NCI-H1694 (cell line): ENCODE data around the gene SEMA3E.
"Not testable (repeated sequence)": the region's sequence is repeated elsewhere in the genome, so short reads cannot be mapped to it uniquely, and the experiment has no call there.

Experiments used
- DNase-seq: peaks from one replicate; lab custom pipeline; 2025; lab: John Stamatoyannopoulos, UW

SEMA3E gene

DNA sequence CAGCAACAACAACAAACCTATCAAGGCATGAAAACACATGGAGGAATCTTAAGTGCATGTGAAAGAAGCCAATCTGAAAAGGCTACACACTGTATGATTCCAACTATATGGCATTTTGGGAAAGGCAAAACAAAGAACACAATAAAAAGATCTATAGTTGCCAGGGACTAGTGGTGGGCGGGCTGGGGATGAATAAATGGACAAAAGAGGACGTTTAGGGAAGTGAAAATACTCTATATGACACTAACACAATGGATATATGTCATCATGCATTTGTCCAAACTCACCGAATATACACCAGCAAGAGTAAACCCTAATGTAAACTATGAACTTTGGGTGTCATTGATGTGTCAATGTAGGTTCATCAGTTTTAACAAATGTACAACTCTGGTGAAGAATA, 89.1 kb downstream of the SEMA3E start:
- DNase-seq = no peak

DNA sequence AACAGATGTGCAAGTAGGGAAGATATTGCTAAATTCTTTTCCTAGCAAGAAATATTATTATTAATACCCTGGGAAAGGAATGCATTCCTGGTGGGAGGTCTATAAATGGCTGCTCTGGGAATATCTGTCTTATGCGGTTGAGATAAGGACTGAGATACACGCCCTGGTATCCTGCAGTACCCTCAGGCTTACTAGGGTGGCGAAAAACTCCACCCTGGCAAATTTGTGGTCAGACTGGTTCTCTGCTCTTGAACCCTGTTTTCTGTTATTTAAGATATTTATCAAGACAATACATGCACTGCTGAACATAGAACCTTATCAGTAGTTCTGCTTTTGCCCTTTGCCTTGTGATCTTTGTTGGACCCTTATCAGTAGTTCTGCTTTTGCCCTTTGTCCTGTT, 96.4 kb downstream of the SEMA3E start:
- DNase-seq = not testable (repeated sequence)

DNA sequence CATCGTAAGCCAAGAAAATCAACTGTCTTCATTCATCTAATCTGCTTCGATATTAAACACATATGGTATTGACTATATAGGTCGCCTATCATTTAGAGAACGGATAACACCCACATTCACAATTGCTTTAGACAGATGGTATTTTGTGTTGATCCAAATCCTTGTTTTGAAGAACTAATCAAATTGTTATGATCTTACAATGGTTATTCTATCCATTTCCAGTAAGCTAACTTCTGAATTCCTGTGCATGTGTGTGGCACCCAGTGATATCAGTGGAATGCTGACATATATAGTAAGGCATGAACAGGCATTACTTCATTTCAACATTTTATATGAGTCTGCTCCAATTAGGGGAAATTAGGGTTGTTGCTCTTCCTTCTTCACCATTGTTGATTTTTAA, 98.8 kb downstream of the SEMA3E start:
- DNase-seq = no peak

DNA sequence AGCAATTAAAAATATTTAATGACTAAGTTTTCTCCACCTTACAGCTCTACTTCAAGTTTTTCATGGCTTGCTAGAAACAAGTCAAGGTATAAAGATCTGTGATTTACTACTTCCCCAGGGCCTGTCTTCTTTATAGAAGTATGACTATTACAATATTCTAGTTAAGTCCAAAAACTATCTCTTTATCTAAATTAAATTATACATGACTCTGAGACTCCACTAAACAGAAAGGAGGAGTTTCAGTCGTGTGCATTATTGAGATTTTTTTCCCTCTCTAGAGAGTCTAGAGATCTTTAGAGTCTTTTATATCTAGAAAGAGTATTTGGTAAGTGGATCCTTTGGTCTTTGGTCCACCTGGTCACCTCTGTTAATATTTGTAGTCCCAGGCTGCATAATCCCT, 100.7 kb downstream of the SEMA3E start:
- no peak for DNase-seq

DNA sequence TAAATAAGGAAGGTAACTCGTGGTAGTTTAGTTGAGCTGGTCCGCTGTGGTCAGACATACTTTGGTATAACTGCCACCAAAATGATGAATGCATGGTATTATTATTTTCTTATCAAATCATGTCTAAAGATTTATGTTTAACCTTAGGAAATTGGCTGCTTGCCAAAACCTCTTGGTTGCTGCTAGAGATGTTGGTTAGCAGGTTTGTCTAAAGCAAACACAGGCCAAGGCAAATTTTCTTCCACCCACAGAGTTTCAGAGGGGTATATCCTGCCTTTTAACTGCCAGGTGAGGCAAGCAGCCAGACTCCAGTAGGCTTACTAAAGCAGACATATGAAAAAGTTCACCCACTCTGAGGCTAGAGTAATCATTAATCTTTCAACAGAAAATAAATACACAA, 101.4 kb downstream of the SEMA3E start:
- DNase-seq = no peak

DNA sequence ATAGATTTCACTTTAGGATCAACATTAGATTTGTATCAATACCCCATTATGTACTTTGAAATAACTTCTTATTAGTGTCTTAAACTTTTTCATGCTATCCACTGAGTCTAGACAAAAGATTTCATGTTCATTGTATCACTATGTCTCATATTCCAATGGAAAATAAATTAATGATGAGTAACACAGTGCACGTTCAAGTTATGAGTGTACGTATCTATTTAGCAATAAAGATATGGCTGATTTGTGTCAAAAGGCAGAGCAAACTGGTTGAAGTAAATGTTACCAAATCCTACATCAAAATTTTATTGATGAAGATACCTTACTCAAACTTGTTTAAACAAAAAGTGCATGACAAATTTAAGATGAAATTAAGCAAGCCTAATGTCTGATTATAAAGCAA, 102.4 kb downstream of the SEMA3E start:
- no peak for DNase-seq

DNA sequence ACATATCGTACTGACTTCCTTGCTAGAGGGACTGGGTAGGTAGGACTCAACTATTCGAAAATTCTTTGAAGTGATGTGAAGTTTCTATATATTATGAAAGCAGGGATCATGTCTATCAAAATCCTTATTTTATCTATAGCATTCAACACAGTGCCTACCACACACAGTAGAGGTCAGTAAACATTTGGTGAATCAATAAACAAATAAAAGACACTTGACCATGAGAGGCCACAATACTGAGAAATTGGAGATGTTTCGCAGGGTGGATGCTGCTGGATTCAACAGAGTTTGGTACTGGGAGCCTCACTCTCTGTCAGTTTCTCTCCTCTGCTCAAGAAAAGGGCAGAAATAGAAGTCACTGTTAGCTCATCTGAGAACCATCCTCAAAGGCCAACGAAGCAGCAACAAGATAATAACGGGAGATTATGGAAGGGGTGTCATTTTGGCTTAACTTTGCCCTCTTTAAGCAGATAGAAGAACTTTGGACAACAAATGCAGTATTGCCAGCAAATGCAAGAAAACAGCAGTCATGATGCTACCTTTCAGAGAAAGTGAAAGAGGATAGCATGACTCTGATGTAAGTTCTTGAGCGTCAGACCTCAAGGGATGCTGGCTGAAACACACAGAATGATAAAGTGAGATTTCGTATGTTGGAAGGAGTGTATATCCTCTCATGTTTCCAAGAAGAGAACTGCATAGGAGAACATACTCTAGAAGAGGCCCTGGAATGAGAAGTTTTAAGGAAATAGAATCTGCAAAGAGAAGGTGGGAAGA, 107.6 kb downstream of the SEMA3E start:
- no peak for DNase-seq

DNA sequence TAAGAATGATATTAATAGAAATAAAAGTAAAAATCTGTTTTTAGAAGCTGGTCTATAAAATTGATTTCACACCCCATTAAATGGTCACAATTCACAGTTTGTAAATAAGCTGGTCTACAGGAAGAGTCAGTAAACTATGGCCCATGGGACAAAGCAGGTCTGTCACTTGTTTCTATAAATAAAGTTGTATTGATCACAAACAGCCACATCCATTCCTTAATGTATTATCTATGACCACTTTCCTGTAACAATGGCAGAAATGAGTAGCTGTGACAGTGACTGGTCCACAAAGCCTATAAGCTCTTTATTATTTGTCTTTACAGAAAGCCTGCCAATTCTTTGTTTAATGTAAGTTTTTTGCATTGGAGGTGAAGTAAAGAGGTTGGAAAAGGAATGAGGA, 114.5 kb downstream of the SEMA3E start:
- DNase-seq = no peak

DNA sequence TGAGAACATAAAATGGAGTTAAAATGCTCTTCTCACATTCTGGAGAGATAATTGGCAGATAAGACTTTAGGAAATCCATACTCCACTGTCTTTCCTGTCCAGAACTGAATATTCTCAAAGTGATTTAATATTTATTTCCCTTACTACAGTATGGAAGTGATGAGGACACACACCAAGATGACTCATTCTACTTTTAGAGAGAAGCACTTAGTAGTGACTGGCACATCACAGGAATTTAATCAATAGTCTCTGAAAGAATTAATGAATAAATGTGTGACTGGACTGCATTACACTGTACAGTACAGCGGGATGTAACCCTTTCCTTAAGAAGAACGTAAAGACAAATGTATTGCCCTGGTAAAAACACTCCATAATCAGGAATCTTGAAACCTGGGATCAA, 116.7 kb downstream of the SEMA3E start:
- DNase-seq = no peak

DNA sequence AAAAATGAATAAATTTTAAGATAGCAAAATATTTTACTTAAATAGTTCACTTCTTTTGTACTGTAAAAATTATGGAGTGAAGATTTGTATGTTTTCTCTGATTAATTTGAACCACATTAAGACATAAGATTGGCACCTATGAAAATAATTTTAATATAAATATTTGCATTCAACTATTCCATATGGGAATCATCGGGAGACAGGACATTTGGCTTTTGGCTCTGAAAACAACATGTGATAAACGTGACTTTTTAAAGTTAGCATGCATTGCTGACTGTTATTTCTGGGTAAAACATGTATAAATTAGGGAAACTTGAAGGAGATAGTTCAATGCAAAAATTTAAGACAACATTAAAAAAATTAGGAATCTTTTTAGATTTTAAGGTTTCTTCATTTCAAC, 117.2 kb downstream of the SEMA3E start:
- DNase-seq = no peak

DNA sequence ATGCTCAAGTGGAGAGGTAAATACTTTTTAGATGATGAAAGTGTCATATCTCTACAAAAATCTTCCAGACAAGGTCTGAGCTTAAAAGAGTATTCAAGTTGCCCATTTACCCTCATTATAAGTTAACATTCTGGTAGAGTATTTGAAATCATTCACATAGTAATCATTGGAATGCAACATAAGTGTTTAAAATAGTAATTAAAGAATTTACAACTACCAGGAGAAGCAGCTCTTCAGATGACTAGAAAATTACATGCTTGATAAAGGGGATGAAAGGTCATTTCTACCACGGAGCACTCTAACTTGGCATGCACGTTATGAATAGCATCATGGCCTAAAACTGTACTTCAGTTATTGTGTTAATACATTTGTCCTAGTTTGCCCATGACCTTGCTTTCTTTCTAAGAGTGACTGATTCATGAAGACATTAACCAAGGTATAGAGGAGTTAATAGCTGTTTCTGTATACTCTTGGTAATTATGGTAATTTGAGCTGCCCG, 120.0 kb downstream of the SEMA3E start:
- no peak for DNase-seq

DNA sequence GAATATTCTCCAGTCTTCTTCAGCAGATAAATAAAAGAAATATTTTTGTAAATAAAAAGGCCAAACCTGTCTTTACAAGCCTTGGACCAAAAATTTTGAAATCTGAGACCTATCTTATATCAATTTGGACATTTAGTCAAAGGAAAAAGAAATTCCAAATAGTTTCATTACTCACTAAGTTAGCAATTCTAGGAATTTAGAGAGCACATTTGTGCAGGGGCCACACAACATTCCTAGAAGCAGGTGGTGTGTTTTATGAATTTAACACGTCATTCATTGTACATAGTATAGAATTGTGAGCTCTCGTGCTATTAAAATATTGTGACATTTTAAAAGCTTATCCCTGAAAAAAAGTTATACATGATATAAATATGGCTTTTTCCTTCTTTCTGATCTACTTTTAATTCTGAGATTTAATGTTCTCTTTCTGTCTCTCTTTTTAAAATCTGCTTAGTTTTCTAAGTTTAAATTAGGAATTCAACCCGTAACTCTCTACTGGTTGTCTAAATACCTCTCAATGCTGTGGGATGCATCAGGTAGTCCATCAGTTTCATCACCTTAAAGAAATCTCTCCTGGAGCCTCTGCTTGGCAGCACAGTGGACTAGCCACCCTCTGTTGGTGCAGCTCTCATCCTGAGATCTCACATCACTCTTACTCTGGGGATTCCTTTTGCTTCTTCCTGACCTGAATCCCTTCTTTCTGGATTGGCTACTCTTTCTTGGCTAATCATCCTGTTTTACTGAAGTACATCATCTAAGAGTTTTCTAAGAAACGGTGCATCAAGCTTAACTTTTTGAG, 124.5 kb downstream of the SEMA3E start:
- DNase-seq = no peak

DNA sequence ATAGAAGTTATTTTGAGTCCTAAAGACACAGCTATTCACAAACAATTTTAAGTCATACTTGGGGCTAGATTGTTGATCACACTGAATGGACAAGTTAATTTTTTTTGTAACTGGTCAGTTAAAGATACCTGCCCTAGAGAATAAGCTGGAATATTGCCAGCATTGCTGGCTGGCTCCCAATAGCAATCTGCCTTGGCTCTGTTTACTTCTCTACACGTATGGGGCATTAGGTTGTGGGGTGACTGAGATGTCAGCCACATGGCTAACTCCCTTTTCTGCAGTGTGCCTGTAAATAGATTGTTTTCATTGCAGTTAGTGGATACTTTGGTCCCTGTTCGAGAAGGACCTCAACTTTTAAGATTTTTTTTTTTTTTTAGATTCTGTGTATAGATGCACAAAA, 128.2 kb downstream of the SEMA3E start:
- DNase-seq = no peak

DNA sequence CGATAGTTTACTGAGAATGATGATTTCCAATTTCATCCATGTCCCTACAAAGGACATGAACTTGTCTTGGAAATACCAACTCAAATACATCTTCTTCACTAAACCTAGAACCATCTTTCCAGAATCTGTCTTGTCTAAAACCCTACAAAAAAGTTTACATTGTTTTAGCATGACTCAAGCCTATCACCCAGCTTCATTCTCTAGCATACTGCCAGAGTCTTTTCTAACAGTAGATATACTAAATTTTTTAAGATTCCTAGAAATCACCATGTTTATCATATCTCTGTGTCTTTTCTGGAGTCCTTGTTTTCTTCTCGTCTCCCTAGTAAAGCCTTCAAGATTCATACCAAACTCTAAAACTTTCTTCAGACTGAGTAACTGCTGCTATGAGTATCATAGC, 129.7 kb downstream of the SEMA3E start:
- DNase-seq = no peak

DNA sequence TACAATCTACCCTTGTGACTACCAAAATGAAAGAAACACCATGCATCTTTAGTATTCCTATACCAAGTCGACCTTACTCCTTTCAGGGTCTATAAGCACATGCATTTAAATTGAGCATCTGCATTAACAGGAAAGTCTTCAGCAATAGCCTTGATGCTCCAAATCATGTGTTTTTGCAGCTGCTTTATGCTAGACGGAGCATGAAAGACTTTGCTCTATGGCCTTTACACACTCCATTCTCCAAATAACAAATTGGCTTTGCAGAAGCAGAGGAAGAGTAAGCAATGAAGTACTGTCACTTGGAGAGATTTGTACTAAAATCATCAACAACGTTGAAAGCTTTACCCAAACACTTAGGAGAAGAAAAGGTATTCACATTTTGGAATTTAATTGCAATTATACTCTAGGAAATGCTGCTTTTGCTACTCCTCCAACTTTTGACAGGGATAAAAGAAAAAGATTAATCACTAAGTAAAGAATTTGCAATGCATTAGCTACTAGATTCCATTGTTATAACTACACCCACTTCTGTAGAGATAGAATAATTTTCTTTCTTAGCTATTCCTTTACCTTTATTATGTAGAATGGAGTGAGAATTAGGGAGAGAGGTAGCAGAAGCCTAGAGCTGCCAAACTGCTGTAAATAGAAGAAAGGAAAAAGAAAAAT, 131.8 kb downstream of the SEMA3E start:
- DNase-seq = no peak

DNA sequence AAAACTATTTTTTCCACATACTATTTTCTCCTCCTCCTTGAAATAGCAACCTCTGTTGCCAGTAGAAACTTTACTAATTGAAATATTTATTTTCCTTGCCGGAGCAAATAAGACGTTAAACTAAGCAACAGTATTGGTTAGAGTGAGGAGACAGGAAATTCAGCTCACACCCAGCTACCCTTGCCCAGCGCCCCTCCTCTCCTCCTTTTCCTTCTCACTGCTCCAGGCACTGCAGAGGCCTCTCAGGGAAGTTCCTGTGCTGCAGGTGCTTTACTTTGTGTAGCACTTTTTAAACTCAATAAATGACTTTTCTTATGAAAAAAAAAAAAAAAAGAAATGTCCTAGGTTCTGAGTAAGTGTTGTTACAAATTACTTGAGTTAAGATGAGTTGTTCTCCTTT, 134.0 kb downstream of the SEMA3E start:
- DNase-seq = no peak

DNA sequence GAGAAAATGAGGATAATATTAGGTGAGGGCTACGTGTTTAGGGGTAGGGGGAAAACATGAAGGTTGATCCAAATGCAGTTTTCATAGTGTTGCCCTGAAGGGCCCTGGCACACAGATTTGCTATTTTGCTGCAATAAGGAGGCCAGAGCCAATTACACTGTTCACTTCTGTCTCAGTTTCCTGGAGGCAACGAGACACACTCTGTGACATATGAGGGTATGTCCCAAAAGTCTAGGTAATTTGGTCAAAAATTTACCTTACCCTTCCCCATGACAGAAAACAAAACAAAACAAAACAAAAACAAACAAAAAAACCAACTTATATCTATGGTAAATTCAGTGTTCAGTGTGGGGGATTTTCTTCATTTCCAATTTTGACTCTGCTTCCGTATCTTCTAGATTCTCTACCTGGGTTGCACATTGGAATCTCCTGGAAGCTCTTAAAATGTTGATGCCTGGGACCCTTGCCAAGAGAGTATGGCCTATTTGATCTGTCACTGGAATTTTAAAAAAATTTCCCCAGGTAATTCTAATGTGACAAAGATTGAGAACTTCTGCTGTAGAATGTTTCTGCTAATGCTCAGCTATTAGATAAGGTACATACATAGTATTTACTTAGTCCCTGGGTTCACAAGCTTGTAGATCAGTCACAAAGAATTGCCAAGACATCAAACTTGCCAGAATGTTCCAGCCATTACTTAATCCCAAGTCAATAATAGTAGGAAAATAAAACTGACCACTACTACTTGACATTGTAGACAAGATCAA, 139.5 kb downstream of the SEMA3E start:
- no peak for DNase-seq

DNA sequence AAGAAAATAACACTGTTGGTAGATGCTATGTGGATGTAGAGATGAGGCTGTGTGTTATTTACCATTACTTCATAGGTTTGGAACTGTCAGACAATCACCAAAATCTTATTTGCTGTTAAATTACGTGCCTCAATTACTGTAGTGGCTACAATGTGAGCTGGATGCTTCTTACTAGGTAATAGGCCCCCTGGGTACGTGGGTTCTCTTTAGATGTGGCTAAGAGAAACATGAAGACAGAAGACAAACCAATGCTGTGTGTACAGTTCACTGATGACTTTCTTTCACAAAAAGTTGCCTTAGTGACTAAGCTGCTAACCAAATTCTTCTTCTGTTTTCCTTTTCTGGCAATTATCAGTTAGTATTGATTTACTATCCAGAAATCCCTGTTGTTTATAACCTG, 144.6 kb downstream of the SEMA3E start:
- no peak for DNase-seq

DNA sequence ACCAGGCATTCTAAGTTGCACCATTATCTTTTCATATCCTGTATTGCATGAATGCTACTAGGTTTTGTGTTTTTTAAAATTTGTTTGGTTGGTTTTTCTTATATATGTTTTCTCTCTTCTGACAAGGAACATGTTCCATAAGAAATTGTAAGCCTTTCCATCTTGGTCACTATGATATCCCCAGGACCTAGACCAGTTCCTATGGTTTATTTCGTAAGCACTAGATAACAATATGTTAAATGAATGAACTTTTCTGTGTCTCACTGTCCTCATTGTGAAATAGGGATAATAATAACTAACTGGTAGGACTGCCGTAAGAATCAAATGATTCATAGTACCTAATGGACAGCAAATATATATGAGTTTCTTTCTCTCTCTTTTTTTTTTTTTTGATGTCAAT, 146.3 kb downstream of the SEMA3E start:
- DNase-seq = no peak

DNA sequence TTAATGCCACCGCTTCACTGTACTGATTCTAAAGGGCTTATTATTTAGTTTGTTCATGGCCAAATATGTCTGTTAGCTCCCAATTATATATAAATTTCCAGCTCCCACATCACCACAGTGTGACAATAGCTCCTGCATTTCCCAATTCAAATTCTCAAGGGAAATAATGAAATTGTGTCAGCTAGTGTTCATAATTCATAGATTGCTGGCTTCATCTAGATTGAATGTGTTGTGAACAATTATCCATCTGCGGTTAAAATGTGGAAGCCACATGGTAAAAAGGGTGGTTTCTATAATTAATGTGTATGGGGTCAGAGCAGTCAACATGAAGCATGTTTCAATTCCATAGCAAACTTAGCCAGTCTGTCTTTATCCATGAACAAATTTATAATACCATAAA, 154.3 kb downstream of the SEMA3E start:
- DNase-seq = no peak

DNA sequence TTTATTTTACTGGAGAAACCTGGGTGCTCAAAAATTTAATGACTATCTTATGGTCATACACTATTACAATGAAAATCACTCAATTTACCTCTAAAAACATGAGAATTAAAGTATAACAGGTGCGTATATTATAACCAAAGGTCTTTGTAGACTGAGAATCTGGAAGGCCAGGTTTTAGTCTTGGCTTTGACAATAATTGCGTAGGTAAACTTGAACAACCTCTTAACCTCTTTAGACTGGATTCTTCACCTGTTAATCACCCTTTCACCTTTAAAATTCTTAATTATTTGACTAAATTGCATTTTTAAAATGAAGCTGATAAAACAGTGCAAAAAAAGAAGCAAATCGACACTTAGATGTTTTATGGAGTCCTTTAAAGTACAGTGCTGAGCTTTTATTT, 156.1 kb downstream of the SEMA3E start:
- DNase-seq = no peak

DNA sequence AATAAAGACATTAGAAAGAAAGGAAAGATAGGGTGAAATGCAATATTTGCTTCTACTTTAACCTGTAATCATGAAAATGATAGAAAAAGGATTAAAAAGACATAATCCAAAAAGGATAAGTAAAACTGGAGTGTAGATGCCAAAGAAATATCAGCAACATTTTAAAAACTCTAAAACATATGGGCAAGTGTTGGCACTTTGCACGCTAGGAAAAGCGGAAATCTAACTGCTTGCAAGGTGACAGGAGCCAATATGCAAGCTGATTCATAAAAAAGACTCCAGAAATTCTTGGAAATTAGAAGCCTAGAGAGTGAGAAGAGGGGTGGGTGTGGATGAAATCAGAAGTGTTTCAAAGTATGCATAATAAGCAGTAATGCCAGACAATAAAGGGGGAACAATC, 161.1 kb downstream of the SEMA3E start:
- no peak for DNase-seq
